Measurements from ENCODE around the gene PYGB.

The PYGB gene

GRCh38 chr20:25344634-25345033 is 96.7 kb downstream of the PYGB start:
- no peak for DNase-seq (ENCODE audit: low spot score)
- no peak for TF ChIP-seq CTCF (IDR thresholded peaks at IDR 0.05; ENCODE audit: extremely low read depth, missing control alignments)

GRCh38 chr20:25345721-25346120 is 97.8 kb downstream of the PYGB start:
- no peak for DNase-seq (ENCODE audit: low spot score)
- no peak for TF ChIP-seq CTCF (IDR thresholded peaks at IDR 0.05; ENCODE audit: extremely low read depth, missing control alignments)

- no peak for TF ChIP-seq CTCF (IDR thresholded peaks at IDR 0.05; ENCODE audit: extremely low read depth, missing control alignments)
- DNase-seq (ENCODE audit: low spot score), result no peak
Measured at GRCh38 chr20:25346349-25346748, 98.5 kb downstream of the PYGB start.
